Large intestine (tissue), 3 donors: Measurements from ENCODE around the gene CCSER1. TPM values are rescaled to one million over a fixed set of nuclear protein-coding genes. Genes with fewer than 3 reads are reported as not detected.
A peak's percentile ranks its signal among the peaks of the same experiment; 100 is the strongest.

ENCODE experiments used
- DNase-seq, 2 donors: peaks; one replicate each; pipeline versions ENCODE4 v3.0.0 to v3.0.0-alpha.2; 2013
- H3K27ac ChIP-seq: one replicate; pipeline ENCODE4 v1.5.1; 2013; ENCODE audit warnings: low read length
- H3K27me3 ChIP-seq: 2 replicates; pipeline ENCODE4 v1.6.1; 2013; ENCODE audit warnings: low read length; ENCODE audit not compliant: control insufficient read depth, insufficient read depth
- H3K36me3 ChIP-seq: 2 replicates; pipeline ENCODE4 v1.6.1; 2013; ENCODE audit warnings: low read length; ENCODE audit not compliant: control insufficient read depth, insufficient read depth
- H3K4me1 ChIP-seq: one replicate; pipeline ENCODE4 v1.6.1; 2013; ENCODE audit warnings: low read length; ENCODE audit not compliant: control insufficient read depth, insufficient read depth
- H3K4me3 ChIP-seq: one replicate; pipeline ENCODE4 v1.5.1; 2013; ENCODE audit warnings: low read length
- H3K9me3 ChIP-seq: one replicate; pipeline ENCODE4 v1.6.1; 2013; ENCODE audit warnings: mild to moderate bottlenecking, low read depth, low read length, moderate library complexity; ENCODE audit not compliant: control insufficient read depth
- WGBS: methylation state at CpG from one replicate; pipeline ENCODE4 v1.1.5; 2013; ENCODE audit warnings: low lambda C conversion rate; ENCODE audit not compliant: insufficient coverage; 5-methylcytosine and 5-hydroxymethylcytosine counted together
- polyA plus RNA-seq: library from polyadenylated mRNA; unstranded; fragments of 120-200 nt; gene quantifications from one replicate; pipeline ENCODE4 v1.2.1, GENCODE V29; 2013

Gene CCSER1
- polyA plus RNA-seq, 1 donor = 9.5 TPM

- no peak for DNase-seq
- no peaks in the 10 kb centered on the region for H3K36me3 ChIP-seq
- 100% methylated on average over 1 of the region's 3 CpGs for WGBS
- H3K27ac ChIP-seq = no peak overlapping the region
- no peak overlapping the region for H3K4me3 ChIP-seq
- peaks cover 5% of the 10 kb centered on the region for H3K9me3 ChIP-seq
- no peaks in the 10 kb centered on the region for H3K27me3 ChIP-seq
- H3K4me1 ChIP-seq = no peaks in the 10 kb centered on the region
These were observed 100.0 kb downstream of the CCSER1 start for GRCh38 chr4:90227177-90227576.

GRCh38 chr4:90234916-90235547 is 107.8 kb downstream of the CCSER1 start:
- no peaks in the 10 kb centered on the region for H3K27me3 ChIP-seq
- no peaks in the 10 kb centered on the region for H3K9me3 ChIP-seq
- 53% methylated on average over 2 of the region's 8 CpGs for WGBS
- DNase-seq = no peak
- H3K4me1 ChIP-seq = no peaks in the 10 kb centered on the region
- H3K4me3 ChIP-seq = no peak overlapping the region
- no peaks in the 10 kb centered on the region for H3K36me3 ChIP-seq
- H3K27ac ChIP-seq = no peak overlapping the region

GRCh38 chr4:90237751-90238530 is 110.7 kb downstream of the CCSER1 start:
- Histone ChIP-seq H3K9me3 (no peaks in the 10 kb centered on the region), H3K36me3 (no peaks in the 10 kb centered on the region), H3K27ac (no peak overlapping the region), H3K4me1 (no peaks in the 10 kb centered on the region), H3K4me3 (no peak overlapping the region), H3K27me3 (no peaks in the 10 kb centered on the region)
- no peak for DNase-seq
- WGBS = no CpG with 5 or more reads among the region's 4 CpGs

- no CpG with 5 or more reads among the region's 1 CpG for WGBS
- Histone ChIP-seq H3K27me3 (no peaks in the 10 kb centered on the region), H3K4me3 (no peak overlapping the region), H3K36me3 (no peaks in the 10 kb centered on the region), H3K9me3 (no peaks in the 10 kb centered on the region), H3K4me1 (no peaks in the 10 kb centered on the region), H3K27ac (no peak overlapping the region)
- no peak for DNase-seq
These were observed 113.1 kb downstream of the CCSER1 start for GRCh38 chr4:90240333-90240732.

GRCh38 chr4:90241008-90241407 is 113.8 kb downstream of the CCSER1 start:
- no peak overlapping the region for H3K27ac ChIP-seq
- H3K4me1 ChIP-seq = no peaks in the 10 kb centered on the region
- no peaks in the 10 kb centered on the region for H3K27me3 ChIP-seq
- no peaks in the 10 kb centered on the region for H3K9me3 ChIP-seq
- H3K36me3 ChIP-seq = no peaks in the 10 kb centered on the region
- WGBS = 93% methylated on average over 2 of the region's 3 CpGs
- no peak overlapping the region for H3K4me3 ChIP-seq
- no peak for DNase-seq

GRCh38 chr4:90245837-90246236 is 118.6 kb downstream of the CCSER1 start:
- H3K27me3 ChIP-seq = no peaks in the 10 kb centered on the region
- 83% methylated on average over 1 of the region's 1 CpG for WGBS
- H3K27ac ChIP-seq = no peak overlapping the region
- H3K36me3 ChIP-seq = no peaks in the 10 kb centered on the region
- no peak overlapping the region for H3K4me3 ChIP-seq
- DNase-seq = no peak
- no peaks in the 10 kb centered on the region for H3K4me1 ChIP-seq
- no peaks in the 10 kb centered on the region for H3K9me3 ChIP-seq

- no peak overlapping the region for H3K4me3 ChIP-seq
- peak in 1 of 2 donors; percentile 56 for DNase-seq
- WGBS = no CpG with 5 or more reads among the region's 3 CpGs
- H3K27ac ChIP-seq = no peak overlapping the region
- no peaks in the 10 kb centered on the region for H3K9me3 ChIP-seq
- no peaks in the 10 kb centered on the region for H3K27me3 ChIP-seq
- no peaks in the 10 kb centered on the region for H3K36me3 ChIP-seq
- no peaks in the 10 kb centered on the region for H3K4me1 ChIP-seq
These were observed 119.6 kb downstream of the CCSER1 start for GRCh38 chr4:90246816-90247215.

GRCh38 chr4:90254357-90254756 is 127.2 kb downstream of the CCSER1 start:
- H3K27ac ChIP-seq = no peak overlapping the region
- no peak overlapping the region for H3K4me3 ChIP-seq
- DNase-seq = no peak
- H3K36me3 ChIP-seq = no peaks in the 10 kb centered on the region
- H3K9me3 ChIP-seq = no peaks in the 10 kb centered on the region
- no peaks in the 10 kb centered on the region for H3K4me1 ChIP-seq
- WGBS = no CpG with 5 or more reads among the region's 2 CpGs
- H3K27me3 ChIP-seq = no peaks in the 10 kb centered on the region

- Histone ChIP-seq H3K27ac (no peak overlapping the region), H3K27me3 (no peaks in the 10 kb centered on the region), H3K4me1 (no peaks in the 10 kb centered on the region), H3K4me3 (no peak overlapping the region), H3K9me3 (peaks cover 4% of the 10 kb centered on the region), H3K36me3 (no peaks in the 10 kb centered on the region)
- peak; percentile 18 to 59 for DNase-seq
- 0% methylated on average over 1 of the region's 1 CpG for WGBS
These were observed 147.0 kb downstream of the CCSER1 start for GRCh38 chr4:90274175-90274574.

GRCh38 chr4:90280954-90281353 is 153.8 kb downstream of the CCSER1 start:
- peak in 1 of 2 donors; percentile 10 for DNase-seq
- Histone ChIP-seq H3K4me3 (no peak overlapping the region), H3K36me3 (no peaks in the 10 kb centered on the region), H3K27ac (peak overlapping the region; percentile 76), H3K27me3 (no peaks in the 10 kb centered on the region), H3K9me3 (no peaks in the 10 kb centered on the region), H3K4me1 (peaks cover 7% of the 10 kb centered on the region)
- WGBS = 83% methylated on average over 3 of the region's 3 CpGs
